ENCODE results near the gene EPB41.

GRCh38 chr1:28976248-28976647, 61.9 kb downstream of the EPB41 start:
- TF ChIP-seq POLR2A (IDR thresholded peaks at IDR 0.05; ENCODE audit: extremely low read depth, insufficient read length) = no peak
- no peak for TF ChIP-seq CTCF (IDR thresholded peaks at IDR 0.05; ENCODE audit: low read depth, low read length)
- TF ChIP-seq MAX (IDR thresholded peaks at IDR 0.05; ENCODE audit: low read depth, low read length) = no peak
